Tibial artery (tissue), 4 donors: ENCODE measurements around the gene STX16.

Experiments
- DNase-seq, 2 donors: peaks; one replicate each; pipeline ENCODE4 v3.0.0-alpha.2; 2019
- H3K27ac ChIP-seq, 2 donors: fragments of 200-600 bp; sonication (generic) in 1 of 2; 1 replicate in 1 of 2; 2 replicates in 1 of 2; pipeline ENCODE4 v1.5.1; 2018 to 2019; ENCODE audit warnings: mild to moderate bottlenecking in 1 of 2
- H3K27me3 ChIP-seq, 2 donors: fragments of 200-600 bp; sonication (generic) in 1 of 2; one replicate each; pipeline versions ENCODE4 v1.5.1 to v1.6.0; 2016 to 2019
- H3K36me3 ChIP-seq, 3 donors: fragments of 200-600 bp; sonication (generic) in 2 of 3; one replicate each; pipeline ENCODE4 v1.5.1; 2016 to 2019; ENCODE audit warnings: mild to moderate bottlenecking in 2 of 3
- H3K4me1 ChIP-seq, 4 donors: fragments of 200-600 bp; sonication (generic) in 2 of 4; 1 replicate in 3 of 4; 2 replicates in 1 of 4; pipeline ENCODE4 v1.5.1; 2016 to 2019
- H3K4me3 ChIP-seq, 2 donors: fragments of 200-600 bp; sonication (generic) in 1 of 2; 1 replicate in 1 of 2; 2 replicates in 1 of 2; pipeline ENCODE4 v1.5.1; 2018 to 2019; ENCODE audit warnings: mild to moderate bottlenecking in 2 of 2
- H3K9me3 ChIP-seq, 3 donors: fragments of 200-600 bp; sonication (generic) in 1 of 3; one replicate each; pipeline ENCODE4 v1.5.1; 2016 to 2019
- CTCF ChIP-seq, 2 experiments: fragments of 200-600 bp in 1 of 2; fragments of 450-650 bp in 1 of 2; IDR thresholded peaks; one replicate each; pipeline ENCODE4 v1.5.1; 2017 to 2019; ENCODE audit warnings: antibody characterized with exemption in 2 of 2, mild to moderate bottlenecking in 1 of 2, moderate library complexity in 1 of 2
- intact Hi-C: fragments of 100-400 bp; cut with DNase I; formaldehyde crosslinking; loops from one replicate; pipeline ENCODE4 v1.15.0; 2023; ENCODE audit warnings: low total_unique reads

Gene STX16

GRCh38 chr20:58611236-58612030, 39.6 kb upstream of the STX16 start:
- Histone ChIP-seq H3K27me3 (no peaks in the 10 kb centered on the region), H3K4me1 (peaks cover 0 to 30% (median 21%) of the 10 kb centered on the region in 4 donors), H3K36me3 (no peaks in the 10 kb centered on the region), H3K27ac (peak overlapping the region; percentile 37 to 42), H3K9me3 (no peaks in the 10 kb centered on the region), H3K4me3 (no peak overlapping the region)
- no peak for DNase-seq
- TF ChIP-seq CTCF (IDR thresholded peaks at IDR 0.05) = no peak
- intact Hi-C loops = no loop called here

DNA sequence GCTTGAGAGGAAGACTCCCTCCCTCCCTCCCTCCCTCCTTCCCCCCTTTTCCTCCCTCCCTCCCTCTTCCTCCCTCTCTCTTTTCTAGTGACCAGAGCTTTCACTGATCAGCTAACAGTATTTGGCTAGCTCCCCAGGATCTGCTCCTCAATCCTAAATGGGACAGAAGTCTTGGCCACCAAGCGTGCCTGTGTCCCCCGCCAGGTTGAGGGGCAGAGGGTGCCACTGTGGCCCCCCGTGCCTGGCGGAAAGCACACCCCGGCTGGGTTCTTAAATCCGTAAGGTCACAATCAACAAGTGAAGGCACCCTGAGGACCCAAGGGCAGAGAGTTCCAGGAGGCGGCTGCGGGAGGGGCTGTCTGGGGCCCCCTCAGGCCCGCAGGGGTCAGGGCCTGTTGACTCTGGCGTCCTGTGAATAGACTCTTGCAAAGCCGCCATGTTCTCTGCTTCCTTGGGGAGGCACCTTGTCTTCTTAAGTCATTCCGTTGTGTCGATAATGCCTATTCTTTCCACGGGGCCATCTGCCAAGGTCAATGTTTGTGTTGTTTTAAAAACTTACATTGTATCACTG, 38.9 kb upstream of the STX16 start:
- no peak for DNase-seq
- Histone ChIP-seq H3K9me3 (no peaks in the 10 kb centered on the region), H3K4me1 (peaks cover 0 to 30% (median 21%) of the 10 kb centered on the region in 4 donors), H3K27ac (peak overlapping the region; percentile 37 to 42), H3K4me3 (no peak overlapping the region), H3K36me3 (no peaks in the 10 kb centered on the region), H3K27me3 (no peaks in the 10 kb centered on the region)
- no peak for TF ChIP-seq CTCF (IDR thresholded peaks at IDR 0.05)
- intact Hi-C loops = no loop called here

DNA sequence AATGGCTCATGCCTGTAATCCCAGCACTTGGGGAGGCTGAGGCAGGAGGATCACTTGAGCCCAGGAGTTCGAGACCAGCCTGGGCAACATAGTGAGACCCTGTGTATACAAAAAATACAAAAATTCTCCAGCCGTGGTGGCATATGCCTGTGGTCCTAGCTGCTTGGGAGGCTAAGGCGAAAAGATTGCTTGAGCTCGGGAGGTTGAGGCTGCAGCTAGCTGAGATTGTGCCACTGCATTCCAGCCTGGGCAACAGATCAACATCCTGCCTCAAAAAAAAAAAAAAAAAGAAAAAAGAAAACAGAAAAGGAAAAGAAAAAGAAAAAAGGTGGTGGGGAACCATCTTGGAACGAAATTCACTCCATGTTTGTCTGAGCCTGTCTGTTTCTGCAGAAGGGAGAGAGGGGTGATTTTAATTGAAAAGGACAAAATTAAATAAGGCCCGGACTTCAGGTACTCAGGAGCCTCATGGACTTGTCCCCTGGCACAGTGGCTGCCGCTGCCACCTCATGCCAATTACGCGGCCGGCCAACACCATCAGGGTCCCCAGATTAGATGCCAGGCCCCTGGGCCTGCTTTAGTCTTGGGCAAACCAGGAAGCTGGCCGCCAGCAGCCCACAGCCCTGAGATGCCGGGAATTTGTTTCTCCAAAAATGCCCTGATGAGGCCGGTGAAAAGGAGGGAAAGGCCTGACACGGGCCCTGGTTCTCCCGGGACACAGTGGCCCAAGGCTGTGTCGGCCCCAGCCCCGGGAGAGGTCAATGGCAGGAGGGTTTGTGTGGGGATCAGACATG, 37.8 kb upstream of the STX16 start:
- no peak for TF ChIP-seq CTCF (IDR thresholded peaks at IDR 0.05)
- no peaks in the 10 kb centered on the region for H3K27me3 ChIP-seq
- intact Hi-C loops = no loop called here
- peak overlapping the region; percentile 37 to 42 for H3K27ac ChIP-seq
- no peaks in the 10 kb centered on the region for H3K36me3 ChIP-seq
- H3K4me3 ChIP-seq = no peak overlapping the region
- H3K4me1 ChIP-seq = peaks cover 0 to 30% (median 21%) of the 10 kb centered on the region in 4 donors
- H3K9me3 ChIP-seq = no peaks in the 10 kb centered on the region
- no peak for DNase-seq

- Histone ChIP-seq H3K27ac (no peak overlapping the region), H3K9me3 (no peaks in the 10 kb centered on the region), H3K4me1 (peaks cover 0 to 32% (median 24%) of the 10 kb centered on the region in 4 donors), H3K27me3 (no peaks in the 10 kb centered on the region), H3K4me3 (no peak overlapping the region), H3K36me3 (no peaks in the 10 kb centered on the region)
- no peak for TF ChIP-seq CTCF (IDR thresholded peaks at IDR 0.05)
- no peak for DNase-seq
- intact Hi-C loops = no loop called here
Measured at GRCh38 chr20:58614366-58614765, 36.7 kb upstream of the STX16 start.

GRCh38 chr20:58614984-58615760, 35.9 kb upstream of the STX16 start:
- no peak overlapping the region for H3K4me3 ChIP-seq
- no peaks in the 10 kb centered on the region for H3K9me3 ChIP-seq
- no peaks in the 10 kb centered on the region for H3K27me3 ChIP-seq
- H3K27ac ChIP-seq = no peak overlapping the region
- H3K4me1 ChIP-seq = peaks cover 0 to 32% (median 24%) of the 10 kb centered on the region in 4 donors
- no peak for TF ChIP-seq CTCF (IDR thresholded peaks at IDR 0.05)
- intact Hi-C loops = no loop called here
- no peaks in the 10 kb centered on the region for H3K36me3 ChIP-seq
- no peak for DNase-seq
